Dermis blood vessel endothelial cell (primary cell): ENCODE results near the gene FBXL2. TPM values are rescaled to one million over a fixed set of nuclear protein-coding genes. Genes with fewer than 3 reads are reported as not detected.

Experiments used
- DNase-seq: peaks from one replicate; pipeline ENCODE4 v3.0.0; 2010
- total RNA-seq: library from RNA; depleted of rRNA; stranded (reverse); fragments of >200 nt; gene quantifications from 2 replicates; pipeline ENCODE4 v1.2.3, GENCODE V29; 2014

FBXL2 gene
- total RNA-seq, 1 donor from 2014 or later = 25.4 TPM

DNA sequence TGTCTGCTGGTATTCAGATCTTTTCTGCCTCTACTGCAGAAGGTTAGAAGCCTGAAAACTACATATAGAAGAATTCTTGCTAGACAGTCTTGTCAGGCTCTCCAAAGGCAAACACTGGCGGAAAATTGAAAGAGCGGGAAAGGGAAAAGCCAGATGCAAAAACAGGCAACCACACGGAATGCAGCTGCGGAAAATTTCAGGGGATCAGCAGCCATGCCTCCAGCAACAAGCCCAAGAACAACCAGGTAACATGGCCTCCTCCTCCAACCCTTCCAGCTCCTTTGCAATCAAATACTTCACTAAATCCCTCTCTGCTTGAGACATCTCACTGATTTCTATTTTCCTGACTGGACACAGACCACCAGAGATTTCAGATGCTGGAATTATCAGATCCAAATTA lies 153.3 kb downstream of the FBXL2 start:
- no peak for DNase-seq

DNA sequence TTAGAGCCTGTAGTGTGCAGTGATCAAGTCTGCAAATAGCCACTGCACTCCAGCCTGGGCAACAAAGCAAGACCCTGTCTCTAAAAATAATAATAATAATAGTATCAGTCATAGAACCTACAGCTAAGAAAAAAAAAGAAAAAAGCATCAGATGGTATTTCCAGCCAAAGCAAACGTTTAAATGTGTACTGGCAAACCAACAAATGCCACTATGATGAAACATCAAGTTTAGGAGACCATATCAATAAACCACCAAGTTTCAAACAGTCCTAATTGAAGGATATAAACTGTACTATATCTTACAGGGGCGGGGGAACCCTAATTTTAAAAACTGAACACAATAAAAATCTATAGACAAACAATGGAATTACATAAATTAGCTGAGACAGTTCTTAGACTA lies 156.6 kb downstream of the FBXL2 start:
- no peak for DNase-seq

Other genes with a start within 250 kb of the FBXL2 start
- gene GLB1, start 180.3 kb upstream of the FBXL2 start, total RNA-seq = 58.9 and 79.9 TPM in 2 replicates
- 8.0 and 13.6 TPM in 2 replicates for gene TMPPE, start 180.3 kb upstream of the FBXL2 start, total RNA-seq
- gene CRTAP, start 163.4 kb upstream of the FBXL2 start, total RNA-seq = 132 and 203 TPM in 2 replicates
- gene SUSD5, start 58.6 kb upstream of the FBXL2 start, total RNA-seq = 1.7 and 2.3 TPM in 2 replicates
- gene UBP1, start 163.0 kb downstream of the FBXL2 start, total RNA-seq = 47.6 and 81.5 TPM in 2 replicates